Mesendoderm (in vitro differentiated cells): ENCODE data around the gene ATAD5.

Source experiments
- DNase-seq: peaks from one replicate; pipeline ENCODE4 v3.0.0; 2013
- H2AK5ac ChIP-seq: 2 replicates; pipeline ENCODE4 v1.6.1; 2013; ENCODE audit warnings: low read length, inconsistent platforms
- H2BK120ac ChIP-seq: 2 replicates; pipeline ENCODE4 v1.6.1; 2013; ENCODE audit warnings: low read depth, mild to moderate bottlenecking, low read length, moderate library complexity, mixed read lengths
- H2BK15ac ChIP-seq: replicated peaks from 2 replicates; pipeline ENCODE4 v1.6.1; 2013; ENCODE audit warnings: low read depth, mild to moderate bottlenecking, moderate library complexity
- H2BK5ac ChIP-seq: 2 replicates; pipeline ENCODE4 v1.6.1; 2013; ENCODE audit warnings: low read length, inconsistent platforms
- H3K18ac ChIP-seq: 2 replicates; pipeline ENCODE4 v1.6.1; 2013; ENCODE audit warnings: mild to moderate bottlenecking, low read length, mixed read lengths
- H3K23ac ChIP-seq: one replicate; pipeline ENCODE4 v1.6.1; 2013; ENCODE audit warnings: low read length
- H3K27ac ChIP-seq: 2 replicates; pipeline ENCODE4 v1.5.1; 2013; ENCODE audit warnings: low read depth, mild to moderate bottlenecking, inconsistent platforms, low read length, moderate library complexity
- H3K27me3 ChIP-seq: 2 replicates; pipeline ENCODE4 v1.6.1; 2013; ENCODE audit warnings: low read length, control low read depth, mild to moderate bottlenecking, inconsistent platforms; ENCODE audit not compliant: insufficient read depth, poor library complexity
- H3K36me3 ChIP-seq: 2 replicates; pipeline ENCODE4 v1.6.1; 2013; ENCODE audit warnings: low read length, inconsistent platforms; ENCODE audit not compliant: control insufficient read depth, insufficient read depth
- H3K4ac ChIP-seq: one replicate; pipeline ENCODE4 v1.6.1; 2013; ENCODE audit warnings: low read depth, mild to moderate bottlenecking, low read length, moderate library complexity
- H3K4me1 ChIP-seq: 2 replicates; pipeline ENCODE4 v1.6.1; 2013; ENCODE audit warnings: low read depth, low read length, inconsistent platforms; ENCODE audit not compliant: control insufficient read depth
- H3K4me2 ChIP-seq: 2 replicates; pipeline ENCODE4 v1.6.1; 2013; ENCODE audit warnings: low read length
- H3K4me3 ChIP-seq: 2 replicates; pipeline ENCODE4 v1.5.1; 2013; ENCODE audit warnings: mild to moderate bottlenecking, low read length
- H3K56ac ChIP-seq: one replicate; pipeline ENCODE4 v1.6.1; 2013; ENCODE audit warnings: low read length
- H3K79me1 ChIP-seq: 2 replicates; pipeline ENCODE4 v1.6.1; 2013; ENCODE audit warnings: low read length, inconsistent platforms
- H3K79me2 ChIP-seq: 2 replicates; pipeline ENCODE4 v1.6.1; 2013; ENCODE audit warnings: mild to moderate bottlenecking, low read length; ENCODE audit not compliant: control insufficient read depth, insufficient read depth
- H3K9ac ChIP-seq: 2 replicates; pipeline ENCODE4 v1.6.1; 2013; ENCODE audit warnings: low read length, inconsistent platforms
- H4K5ac ChIP-seq: one replicate; pipeline ENCODE4 v1.6.1; 2013; ENCODE audit warnings: low read length
- H4K8ac ChIP-seq: one replicate; pipeline ENCODE4 v1.6.1; 2013; ENCODE audit warnings: low read depth, mild to moderate bottlenecking, control low read depth, low read length, moderate library complexity
- WGBS: extraction: QIAGEN DNeasy Blood & Tissue Kit; methylation state at CpG from one replicate; pipeline ENCODE4 v1.1.7; 2013; ENCODE audit warnings: low lambda C conversion rate, missing lambda C conversion rate; ENCODE audit not compliant: insufficient coverage; ENCODE audit errors: extremely low coverage; 5-methylcytosine and 5-hydroxymethylcytosine counted together

The ATAD5 gene

DNA sequence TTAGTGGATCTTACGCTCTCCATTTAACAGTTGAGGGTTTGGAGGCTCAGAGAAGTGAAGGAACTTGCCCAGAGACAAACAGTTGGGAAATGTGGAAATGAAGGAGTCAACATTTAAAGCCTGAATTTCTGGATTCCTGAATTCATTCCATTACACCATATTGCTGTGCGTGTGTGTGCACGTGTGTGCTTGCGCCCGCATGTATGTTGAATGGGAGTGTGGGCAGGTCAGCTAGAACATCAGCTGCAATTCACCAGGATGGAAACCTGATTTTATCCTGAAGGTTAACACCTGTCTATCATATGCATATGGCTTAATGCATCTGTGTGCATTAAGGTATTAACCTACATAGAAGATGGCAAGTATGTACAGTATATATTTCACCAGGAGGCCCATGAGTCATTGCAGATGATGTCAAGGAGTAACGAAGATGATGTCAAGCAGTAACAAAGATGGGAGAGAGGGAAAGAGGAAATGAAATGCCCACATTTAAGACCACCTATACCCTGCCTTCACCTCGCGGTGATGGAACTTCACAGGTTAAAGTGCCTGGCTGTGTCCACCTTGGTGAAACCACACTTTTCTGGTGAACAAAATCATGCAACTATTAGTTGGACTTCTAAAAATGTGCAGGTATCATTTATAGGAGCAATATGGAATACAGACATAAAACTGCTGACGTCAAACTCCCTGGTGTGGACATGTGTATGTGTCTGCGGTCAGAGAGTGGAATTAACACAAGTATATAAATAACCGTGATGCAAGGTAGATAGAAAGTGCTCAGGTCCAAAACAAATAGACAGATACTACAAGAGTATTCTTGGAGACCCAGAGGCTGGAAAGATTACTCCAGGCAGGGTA, 89.1 kb downstream of the ATAD5 start:
- Histone ChIP-seq H3K4ac (no peak overlapping the region), H3K4me2 (no peak overlapping the region), H4K8ac (no peak overlapping the region), H3K27ac (no peak overlapping the region), H3K18ac (no peak overlapping the region), H3K56ac (no peak overlapping the region), H3K4me1 (no peaks in the 10 kb centered on the region), H3K4me3 (no peak overlapping the region), H2BK5ac (no peak overlapping the region), H3K79me2 (no peaks in the 10 kb centered on the region), H3K23ac (no peak overlapping the region), H3K9ac (no peak overlapping the region), H3K36me3 (no peaks in the 10 kb centered on the region), H3K27me3 (peaks cover 22% of the 10 kb centered on the region), H2BK120ac (no peak overlapping the region), H3K79me1 (no peaks in the 10 kb centered on the region), H2AK5ac (no peak overlapping the region), H4K5ac (no peak overlapping the region), H2BK15ac (no peak overlapping the region)
- WGBS: no CpG with 5 or more reads among the region's 11 CpGs
- DNase-seq: no peak

DNA sequence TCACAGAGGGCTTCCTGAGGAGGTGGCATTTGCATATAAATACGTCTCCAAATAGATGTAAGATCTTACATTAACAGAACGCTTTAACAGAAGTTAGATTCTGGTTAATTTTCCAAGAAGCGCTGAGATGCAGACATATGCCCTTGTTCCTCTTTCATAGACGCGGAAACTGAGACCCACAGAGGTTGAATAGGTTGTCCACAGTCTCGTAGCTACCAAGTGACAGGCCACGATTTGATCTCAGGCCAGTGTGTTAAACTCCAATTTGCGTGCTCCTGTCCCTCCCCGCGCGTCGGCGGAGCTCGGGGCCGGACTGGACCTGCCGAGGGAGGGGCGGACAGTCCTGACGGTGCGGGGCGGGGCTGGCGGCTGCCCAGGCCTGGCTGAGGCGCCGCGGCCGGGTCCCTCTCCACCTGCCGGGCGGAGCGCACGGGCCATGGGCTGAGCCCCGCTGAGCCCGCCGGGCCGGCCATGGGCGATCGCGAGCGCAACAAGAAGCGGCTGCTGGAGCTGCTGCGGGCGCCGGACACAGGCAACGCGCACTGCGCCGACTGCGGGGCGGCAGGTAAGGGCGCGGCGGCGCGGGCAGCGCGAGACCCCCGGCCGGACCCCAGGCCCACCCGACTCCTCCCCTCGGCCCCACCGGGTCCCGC, 89.9 kb downstream of the ATAD5 start, which contains the start of gene ADAP2:
ADAP2 (plus strand) TSS at position 402 of the 653 bp plus-strand sequence; CDS start at position 472, 70 bp downstream.
- Histone ChIP-seq H4K5ac (no peak within 1 kb of the TSS), H3K27ac (no peak within 1 kb of the TSS), H2BK120ac (no peak within 1 kb of the TSS), H3K23ac (no peak within 1 kb of the TSS), H3K27me3 (peaks cover 22% of the 10 kb centered on the region), H3K4ac (no peak within 1 kb of the TSS), H4K8ac (no peak within 1 kb of the TSS), H3K36me3 (no peaks in the 10 kb centered on the region), H2BK5ac (no peak within 1 kb of the TSS), H3K4me1 (no peaks in the 10 kb centered on the region), H2BK15ac (no peak within 1 kb of the TSS), H2AK5ac (no peak within 1 kb of the TSS), H3K56ac (peak within 1 kb of the TSS; percentile 56), H3K4me3 (no peak within 1 kb of the TSS), H3K79me1 (no peaks in the 10 kb centered on the region), H3K9ac (peak within 1 kb of the TSS; percentile 16), H3K4me2 (peak within 1 kb of the TSS; percentile 38), H3K79me2 (no peaks in the 10 kb centered on the region), H3K18ac (no peak within 1 kb of the TSS)
- WGBS: no CpG with 5 or more reads among the region's 60 CpGs
- peak; percentile 20 for DNase-seq

DNA sequence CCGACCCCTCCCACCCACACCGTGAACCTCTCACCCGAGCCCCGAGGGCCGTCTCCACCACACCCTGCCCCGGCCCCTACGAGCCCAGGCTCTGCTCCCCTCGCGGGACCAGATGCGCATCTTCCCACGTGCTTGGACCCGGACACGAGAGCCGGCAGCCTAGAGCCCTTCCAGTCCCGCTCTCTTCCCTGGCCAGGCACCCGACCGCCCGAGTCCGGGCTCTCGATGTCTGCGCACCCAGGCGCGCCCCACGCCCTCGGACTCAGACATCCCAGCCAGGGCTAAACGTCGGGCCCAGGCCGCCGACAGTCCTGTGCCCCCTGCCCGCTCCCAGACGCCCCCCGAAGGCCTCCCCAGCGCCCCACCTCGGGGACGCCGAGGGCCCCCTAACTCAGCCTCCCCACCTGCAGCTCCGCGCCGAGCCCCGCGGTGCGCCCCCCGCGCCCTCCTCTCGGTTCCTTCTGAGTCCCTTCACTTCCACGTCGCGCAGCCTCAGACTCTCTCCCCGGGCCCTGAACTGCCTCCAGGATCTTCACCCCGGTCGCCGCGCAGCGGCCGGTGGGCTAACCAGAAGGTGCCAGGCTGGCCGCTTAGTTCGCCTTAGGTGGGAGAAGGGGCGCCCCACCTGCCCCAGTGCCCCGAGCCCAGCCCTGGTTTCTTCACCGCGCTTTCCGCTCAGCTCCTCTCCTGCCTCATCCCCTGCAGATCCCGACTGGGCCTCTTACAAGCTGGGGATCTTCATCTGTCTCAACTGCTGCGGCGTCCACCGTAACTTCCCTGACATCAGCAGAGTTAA, 90.7 kb downstream of the ATAD5 start:
- Histone ChIP-seq H3K4ac (no peak overlapping the region), H2BK120ac (no peak overlapping the region), H4K5ac (no peak overlapping the region), H3K27ac (no peak overlapping the region), H3K9ac (no peak overlapping the region), H2BK5ac (no peak overlapping the region), H3K23ac (no peak overlapping the region), H3K4me2 (peak overlapping the region; percentile 38), H3K79me1 (no peaks in the 10 kb centered on the region), H3K4me1 (no peaks in the 10 kb centered on the region), H3K27me3 (peaks cover 22% of the 10 kb centered on the region), H3K4me3 (no peak overlapping the region), H3K56ac (peak overlapping the region; percentile 7), H4K8ac (no peak overlapping the region), H3K18ac (no peak overlapping the region), H2BK15ac (no peak overlapping the region), H2AK5ac (no peak overlapping the region), H3K79me2 (no peaks in the 10 kb centered on the region), H3K36me3 (no peaks in the 10 kb centered on the region)
- WGBS: no CpG with 5 or more reads among the region's 66 CpGs
- peak; percentile 19 for DNase-seq

DNA sequence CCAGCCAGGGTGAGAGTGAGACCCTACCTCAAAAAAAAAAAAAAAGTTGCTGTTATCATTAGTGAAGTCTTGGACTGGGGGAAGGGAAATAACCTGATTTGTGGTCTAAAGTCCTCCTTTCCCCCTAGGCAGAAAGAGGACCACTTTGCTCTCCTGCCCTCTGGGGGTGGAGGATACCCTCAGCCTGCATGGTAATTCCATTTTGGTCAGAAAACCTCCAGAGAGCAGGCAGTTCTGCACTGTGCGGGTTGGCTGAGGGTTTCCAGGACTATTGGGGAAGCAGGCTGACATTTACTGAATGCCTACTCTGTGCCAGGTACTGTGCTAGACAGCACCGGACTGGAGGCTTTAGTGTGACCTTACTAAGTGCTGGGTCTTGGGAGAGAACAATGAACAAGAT, 92.6 kb downstream of the ATAD5 start:
- no peak overlapping the region for H3K4ac ChIP-seq
- no peak overlapping the region for H2BK5ac ChIP-seq
- no peak overlapping the region for H3K18ac ChIP-seq
- H3K27ac ChIP-seq: no peak overlapping the region
- no peaks in the 10 kb centered on the region for H3K4me1 ChIP-seq
- H3K79me2 ChIP-seq: no peaks in the 10 kb centered on the region
- no peak overlapping the region for H2BK120ac ChIP-seq
- DNase-seq: peak; percentile 22
- H3K9ac ChIP-seq: no peak overlapping the region
- no peaks in the 10 kb centered on the region for H3K36me3 ChIP-seq
- no peak overlapping the region for H2AK5ac ChIP-seq
- no peak overlapping the region for H3K4me3 ChIP-seq
- no peak overlapping the region for H3K23ac ChIP-seq
- no peaks in the 10 kb centered on the region for H3K79me1 ChIP-seq
- H3K27me3 ChIP-seq: peaks cover 22% of the 10 kb centered on the region
- H2BK15ac ChIP-seq: no peak overlapping the region
- no peak overlapping the region for H3K4me2 ChIP-seq
- H4K5ac ChIP-seq: no peak overlapping the region
- H3K56ac ChIP-seq: no peak overlapping the region
- no CpG with 5 or more reads among the region's 2 CpGs for WGBS
- no peak overlapping the region for H4K8ac ChIP-seq

DNA sequence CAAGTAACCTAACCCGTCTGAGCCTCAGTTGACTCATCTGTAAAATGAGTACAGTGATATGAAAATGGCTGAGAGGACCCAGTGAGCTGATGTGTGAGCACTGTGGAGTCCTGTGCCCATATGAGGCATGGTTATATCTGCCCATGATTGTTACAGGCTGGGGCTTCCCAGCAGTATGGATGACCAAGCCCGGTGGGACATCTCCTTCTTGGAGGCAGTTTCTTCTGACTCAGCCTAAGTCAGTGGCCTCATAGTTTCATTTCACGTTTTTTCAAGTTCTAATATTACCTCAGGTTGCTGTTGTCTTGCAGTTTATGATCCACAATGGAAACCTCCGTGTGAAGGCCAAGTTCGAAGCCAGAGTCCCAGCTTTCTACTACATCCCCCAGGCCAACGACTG, 94.8 kb downstream of the ATAD5 start:
- Histone ChIP-seq H3K4me3 (no peak overlapping the region), H3K56ac (no peak overlapping the region), H3K4me1 (no peaks in the 10 kb centered on the region), H3K4ac (no peak overlapping the region), H3K27me3 (peaks cover 15% of the 10 kb centered on the region), H4K5ac (no peak overlapping the region), H4K8ac (no peak overlapping the region), H2AK5ac (no peak overlapping the region), H3K36me3 (no peaks in the 10 kb centered on the region), H3K18ac (no peak overlapping the region), H3K79me2 (no peaks in the 10 kb centered on the region), H3K9ac (no peak overlapping the region), H2BK15ac (no peak overlapping the region), H3K4me2 (no peak overlapping the region), H3K79me1 (no peaks in the 10 kb centered on the region), H2BK5ac (no peak overlapping the region), H3K23ac (no peak overlapping the region), H3K27ac (no peak overlapping the region), H2BK120ac (no peak overlapping the region)
- WGBS: no CpG with 5 or more reads among the region's 6 CpGs
- no peak for DNase-seq
